Osteocyte (in vitro differentiated cells): Measurements from ENCODE around the gene ZCCHC18. TPM values are rescaled to one million over a fixed set of nuclear protein-coding genes. Genes with fewer than 3 reads are reported as not detected.

Experiments used
- DNase-seq: peaks from one replicate; pipeline ENCODE4 v3.0.0; 2021; ENCODE audit warnings: mixed read lengths; ENCODE audit not compliant: unreplicated experiment; ENCODE audit errors: extremely low spot score
- H3K27ac Mint-ChIP-seq: one replicate; pipeline ENCODE4 v1.8.0; 2021; ENCODE audit warnings: mild to moderate bottlenecking, mixed read lengths; ENCODE audit not compliant: unreplicated experiment
- H3K27me3 Mint-ChIP-seq: one replicate; pipeline ENCODE4 v1.8.0; 2021; ENCODE audit warnings: mixed read lengths; ENCODE audit not compliant: unreplicated experiment
- H3K36me3 Mint-ChIP-seq: one replicate; pipeline ENCODE4 v1.8.0; 2021; ENCODE audit warnings: mixed read lengths; ENCODE audit not compliant: unreplicated experiment
- H3K4me1 Mint-ChIP-seq: one replicate; pipeline ENCODE4 v1.8.0; 2021; ENCODE audit warnings: mixed read lengths; ENCODE audit not compliant: unreplicated experiment
- H3K4me3 Mint-ChIP-seq: one replicate; pipeline ENCODE4 v1.8.0; 2021; ENCODE audit warnings: mild to moderate bottlenecking, moderate library complexity, mixed read lengths; ENCODE audit not compliant: unreplicated experiment
- H3K9me3 Mint-ChIP-seq: one replicate; pipeline ENCODE4 v1.8.0; 2021; ENCODE audit warnings: mixed read lengths; ENCODE audit not compliant: unreplicated experiment
- CTCF ChIP-seq: fragments of 200-600 bp; sonication (generic); IDR thresholded peaks from 2 replicates; pipeline ENCODE4 v1.5.0; 2021; ENCODE audit warnings: antibody characterized with exemption, mild to moderate bottlenecking, moderate library complexity
- total RNA-seq: library from RNA; stranded (reverse); gene quantifications from 2 replicates; pipeline ENCODE4 v1.2.1, GENCODE V29; 2021

The ZCCHC18 gene
- total RNA-seq, 1 donor from 2014 or later, result 6.4 TPM

- peaks cover 4% of the 10 kb centered on the region for H3K4me1 Mint-ChIP-seq
- no peaks in the 10 kb centered on the region for H3K27me3 Mint-ChIP-seq
- no peak overlapping the region for H3K4me3 Mint-ChIP-seq
- H3K9me3 Mint-ChIP-seq, result no peaks in the 10 kb centered on the region
- no peak overlapping the region for H3K27ac Mint-ChIP-seq
- H3K36me3 Mint-ChIP-seq, result no peaks in the 10 kb centered on the region
- TF ChIP-seq CTCF, result no peak
- no peak for DNase-seq
These were observed 5.4 kb downstream of the ZCCHC18 start for GRCh38 chrX:104117759-104118158.

DNA sequence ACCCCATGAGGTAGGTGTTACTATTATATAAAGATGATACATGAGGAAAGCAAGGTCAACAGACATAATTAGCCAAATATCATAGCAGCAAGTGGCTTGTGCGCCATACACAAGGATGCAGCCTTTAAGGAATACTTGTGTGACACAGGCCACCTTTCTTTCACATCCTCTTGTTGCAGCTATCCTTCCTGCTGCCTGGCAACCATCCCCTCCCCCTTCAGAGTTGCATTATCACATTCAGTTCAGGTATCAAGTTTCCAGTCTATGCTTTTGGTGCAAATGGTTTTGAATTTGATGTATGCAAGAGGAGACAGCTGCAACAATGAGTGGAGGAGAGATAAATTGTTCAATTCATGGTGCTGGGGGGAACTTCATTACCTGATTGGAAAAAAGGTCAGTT, 6.4 kb downstream of the ZCCHC18 start:
- Mint-ChIP-seq H3K36me3 (no peaks in the 10 kb centered on the region), H3K27ac (no peak overlapping the region)

GRCh38 chrX:104122829-104123228, 10.5 kb downstream of the ZCCHC18 start:
- Mint-ChIP-seq H3K9me3 (no peaks in the 10 kb centered on the region), H3K4me1 (no peaks in the 10 kb centered on the region), H3K27ac (no peak overlapping the region), H3K4me3 (no peak overlapping the region), H3K27me3 (no peaks in the 10 kb centered on the region), H3K36me3 (no peaks in the 10 kb centered on the region)
- no peak for TF ChIP-seq CTCF
- no peak for DNase-seq

More for the DNA sequence above, 6.4 kb downstream of the ZCCHC18 start:
- Mint-ChIP-seq H3K4me3 (no peak overlapping the region), H3K27me3 (no peaks in the 10 kb centered on the region), H3K9me3 (no peaks in the 10 kb centered on the region), H3K4me1 (no peaks in the 10 kb centered on the region)
- DNase-seq, result no peak
- TF ChIP-seq CTCF, result no peak

DNA sequence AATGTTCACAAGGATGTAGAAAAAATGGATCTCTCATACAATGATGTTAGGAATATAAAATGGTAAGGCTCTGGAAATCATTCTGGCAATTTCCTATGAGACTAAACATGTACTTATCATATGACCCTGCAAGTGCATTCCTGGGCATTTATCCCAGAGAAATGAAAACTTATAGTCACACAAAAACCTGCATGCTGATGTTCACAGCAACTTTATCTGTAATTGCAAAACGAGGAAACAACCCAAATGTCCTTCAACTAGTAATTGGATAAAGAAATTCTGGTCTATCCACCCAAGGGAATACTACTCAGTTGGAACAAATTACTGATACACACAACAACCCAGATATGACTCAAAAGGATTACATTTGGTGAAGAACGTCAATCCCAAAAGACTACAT, 14.5 kb downstream of the ZCCHC18 start:
- no peaks in the 10 kb centered on the region for H3K36me3 Mint-ChIP-seq
- no peak overlapping the region for H3K4me3 Mint-ChIP-seq
- no peak for DNase-seq
- H3K9me3 Mint-ChIP-seq, result no peaks in the 10 kb centered on the region
- H3K4me1 Mint-ChIP-seq, result no peaks in the 10 kb centered on the region
- TF ChIP-seq CTCF, result no peak
- no peak overlapping the region for H3K27ac Mint-ChIP-seq
- H3K27me3 Mint-ChIP-seq, result no peaks in the 10 kb centered on the region

DNA sequence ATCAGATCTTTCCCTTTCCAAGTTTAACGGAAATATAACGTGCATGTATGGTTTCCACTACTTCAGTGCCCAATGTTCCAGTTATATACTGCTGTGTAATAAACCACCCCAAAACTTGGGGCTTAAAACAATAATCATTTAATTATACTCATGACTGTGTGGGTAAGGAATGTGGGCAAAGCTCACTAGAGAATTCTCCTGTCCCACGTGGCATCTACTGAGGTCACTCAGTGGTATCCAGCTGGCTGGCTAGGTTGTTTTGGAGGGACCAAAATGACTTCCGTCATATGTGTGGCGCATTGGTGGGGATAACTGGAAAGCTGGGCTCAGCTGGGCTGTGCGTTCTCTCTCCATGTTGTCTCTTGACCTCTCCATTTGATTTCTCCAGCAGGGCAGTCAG, 18.5 kb downstream of the ZCCHC18 start:
- Mint-ChIP-seq H3K36me3 (no peaks in the 10 kb centered on the region), H3K4me3 (no peak overlapping the region), H3K27me3 (no peaks in the 10 kb centered on the region), H3K9me3 (no peaks in the 10 kb centered on the region), H3K27ac (no peak overlapping the region), H3K4me1 (peaks cover 5% of the 10 kb centered on the region)
- no peak for DNase-seq
- TF ChIP-seq CTCF, result no peak
